Measurements from ENCODE around the gene CAMTA1. TPM values are rescaled to one million over a fixed set of nuclear protein-coding genes. Genes with fewer than 3 reads are reported as not detected.

CAMTA1 gene
- total RNA-seq, 1 donor from 2014 or later: 99.0 TPM

DNA sequence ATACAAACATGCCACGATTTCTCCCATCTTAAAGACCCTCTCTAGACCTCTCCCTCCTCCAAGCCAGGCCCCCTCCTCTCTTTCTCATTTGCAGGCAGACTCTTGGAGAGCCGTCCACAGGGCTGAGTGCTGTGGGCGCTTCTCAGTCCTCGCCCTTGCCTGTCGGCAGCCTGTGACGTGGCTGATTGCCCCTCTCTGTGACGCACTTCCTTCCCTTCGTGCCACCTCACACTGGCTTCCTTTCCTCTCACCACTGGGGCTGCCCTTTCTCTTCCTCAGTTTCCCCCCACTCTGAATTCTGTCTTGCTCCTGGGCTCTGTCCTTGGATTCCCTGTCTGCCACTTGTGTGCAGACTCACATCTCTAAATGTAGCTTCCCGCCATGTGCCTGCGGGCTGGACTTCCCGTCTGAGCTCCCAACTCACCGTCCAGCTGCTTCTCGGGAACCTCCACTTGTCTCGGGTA lies 227.2 kb downstream of the CAMTA1 start:
- Mint-ChIP-seq H3K4me1 (ENCODE audit: low read depth) (no peaks in the 10 kb centered on the region), H3K27me3 (peaks cover 20% of the 10 kb centered on the region), H3K36me3 (ENCODE audit: insufficient read depth) (no peaks in the 10 kb centered on the region), H3K9me3 (ENCODE audit: low read depth) (no peaks in the 10 kb centered on the region), H3K27ac (no peak overlapping the region), H3K4me3 (ENCODE audit: low read depth) (no peak overlapping the region)
- TF ChIP-seq CTCF (IDR thresholded peaks at IDR 0.05; ENCODE audit: unreplicated experiment): no peak
- no peak for DNase-seq (ENCODE audit: low spot score, unreplicated experiment)

DNA sequence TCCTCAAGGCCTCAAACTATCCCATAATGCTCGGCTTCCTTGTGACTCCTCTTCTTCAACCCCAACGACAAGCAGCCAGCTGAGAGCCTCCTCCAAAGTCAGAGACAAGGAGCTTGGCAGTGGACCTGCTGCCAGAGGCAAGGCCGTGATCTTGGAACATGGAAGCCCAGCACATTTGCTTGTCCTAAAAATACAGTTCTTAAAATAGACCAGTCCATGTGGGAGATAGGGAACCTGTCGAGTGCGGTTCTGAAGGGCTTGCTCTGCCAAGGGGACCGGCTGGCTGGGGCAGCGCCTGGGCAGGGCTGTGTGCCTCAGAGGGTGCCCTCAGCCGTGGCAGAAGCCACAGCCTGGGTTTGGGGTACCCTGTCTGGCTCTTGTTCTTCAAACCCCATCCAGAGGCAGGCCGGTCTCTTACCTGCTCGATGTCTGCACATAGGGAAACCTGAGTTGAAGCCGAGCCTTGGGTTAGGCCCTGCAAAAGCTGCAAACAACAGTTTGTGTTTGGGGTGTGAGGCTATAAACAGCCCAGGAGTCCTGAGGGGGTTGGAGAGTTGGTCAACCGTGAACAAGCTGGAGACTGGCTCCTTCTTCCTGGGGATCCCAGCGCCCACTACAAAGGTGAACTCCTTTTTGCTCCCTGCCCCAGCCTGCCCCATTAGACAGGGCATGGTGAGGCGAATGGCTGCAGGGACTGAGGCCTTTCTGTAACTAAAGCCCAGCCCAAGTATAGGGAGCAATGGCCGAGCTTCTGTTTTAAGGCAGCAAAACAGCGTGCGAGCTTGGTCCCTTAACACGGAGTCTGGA lies 228.8 kb downstream of the CAMTA1 start:
- Mint-ChIP-seq H3K9me3 (ENCODE audit: low read depth) (no peaks in the 10 kb centered on the region), H3K4me3 (ENCODE audit: low read depth) (no peak overlapping the region), H3K27ac (no peak overlapping the region), H3K36me3 (ENCODE audit: insufficient read depth) (no peaks in the 10 kb centered on the region), H3K4me1 (ENCODE audit: low read depth) (no peaks in the 10 kb centered on the region), H3K27me3 (peaks cover 20% of the 10 kb centered on the region)
- no peak for DNase-seq (ENCODE audit: low spot score, unreplicated experiment)
- no peak for TF ChIP-seq CTCF (IDR thresholded peaks at IDR 0.05; ENCODE audit: unreplicated experiment)

GRCh38 chr1:7014640-7014930 lies 229.3 kb downstream of the CAMTA1 start:
- Mint-ChIP-seq H3K27me3 (peaks cover 20% of the 10 kb centered on the region), H3K36me3 (ENCODE audit: insufficient read depth) (no peaks in the 10 kb centered on the region), H3K4me1 (ENCODE audit: low read depth) (peaks cover 3% of the 10 kb centered on the region), H3K4me3 (ENCODE audit: low read depth) (no peak overlapping the region), H3K9me3 (ENCODE audit: low read depth) (no peaks in the 10 kb centered on the region), H3K27ac (no peak overlapping the region)
- no peak for TF ChIP-seq CTCF (IDR thresholded peaks at IDR 0.05; ENCODE audit: unreplicated experiment)
- DNase-seq (ENCODE audit: low spot score, unreplicated experiment): no peak

DNA sequence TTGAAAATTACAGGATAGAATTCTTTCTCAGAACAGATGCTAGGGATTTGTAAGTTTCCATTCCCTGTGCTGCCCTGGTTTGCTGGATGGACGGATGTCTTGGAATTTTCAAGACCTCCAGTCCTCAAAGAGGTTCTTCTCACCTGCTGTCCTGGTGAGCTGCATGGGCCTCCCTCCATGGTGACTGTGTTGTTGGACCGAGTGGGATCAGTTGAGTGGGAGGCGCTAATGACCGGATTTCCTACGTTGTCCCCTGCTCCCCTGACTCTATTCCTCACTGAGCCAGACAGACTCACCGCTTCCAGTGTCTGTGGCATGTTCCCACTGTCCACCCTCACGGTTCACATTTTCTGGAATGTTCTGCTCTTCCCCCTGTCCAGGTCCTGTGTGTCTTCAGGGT lies 229.8 kb downstream of the CAMTA1 start:
- H3K27me3 Mint-ChIP-seq: peaks cover 20% of the 10 kb centered on the region
- TF ChIP-seq CTCF (IDR thresholded peaks at IDR 0.05; ENCODE audit: unreplicated experiment): no peak
- H3K4me3 Mint-ChIP-seq (ENCODE audit: low read depth): no peak overlapping the region
- DNase-seq (ENCODE audit: low spot score, unreplicated experiment): no peak
- no peaks in the 10 kb centered on the region for H3K9me3 Mint-ChIP-seq (ENCODE audit: low read depth)
- H3K4me1 Mint-ChIP-seq (ENCODE audit: low read depth): peaks cover 3% of the 10 kb centered on the region
- no peaks in the 10 kb centered on the region for H3K36me3 Mint-ChIP-seq (ENCODE audit: insufficient read depth)
- no peak overlapping the region for H3K27ac Mint-ChIP-seq

- Mint-ChIP-seq H3K27me3 (peaks cover 12% of the 10 kb centered on the region), H3K36me3 (ENCODE audit: insufficient read depth) (no peaks in the 10 kb centered on the region), H3K4me1 (ENCODE audit: low read depth) (peaks cover 3% of the 10 kb centered on the region), H3K27ac (no peak overlapping the region), H3K9me3 (ENCODE audit: low read depth) (no peaks in the 10 kb centered on the region), H3K4me3 (ENCODE audit: low read depth) (no peak overlapping the region)
- no peak for TF ChIP-seq CTCF (IDR thresholded peaks at IDR 0.05; ENCODE audit: unreplicated experiment)
- no peak for DNase-seq (ENCODE audit: low spot score, unreplicated experiment)
Measured at GRCh38 chr1:7018351-7018750, 233.1 kb downstream of the CAMTA1 start.

All from progenitor cell of endocrine pancreas (in vitro differentiated cells).